GM21381 (cell line): ENCODE data around the gene MYO15B.

Source experiments
- ATAC-seq: cut with Tn5 transposase; IDR thresholded peaks from one replicate; pipeline ENCODE4 v1.9.1; 2021; ENCODE audit warnings: mild to moderate bottlenecking, moderate library complexity; ENCODE audit not compliant: unreplicated experiment

Gene MYO15B

GRCh38 chr17:75622771-75623273 lies 35.2 kb downstream of the MYO15B start:
- no peak for ATAC-seq

GRCh38 chr17:75623386-75623785 lies 35.8 kb downstream of the MYO15B start:
- ATAC-seq: no peak

GRCh38 chr17:75624021-75624420 lies 36.4 kb downstream of the MYO15B start:
- no peak for ATAC-seq

- ATAC-seq: no peak
Measured at GRCh38 chr17:75624714-75625345, 37.2 kb downstream of the MYO15B start.

- no peak for ATAC-seq
Measured at GRCh38 chr17:75625813-75626486, 38.4 kb downstream of the MYO15B start.

GRCh38 chr17:75626496-75627038 lies 39.0 kb downstream of the MYO15B start:
- no peak for ATAC-seq

GRCh38 chr17:75627094-75627493 lies 39.5 kb downstream of the MYO15B start:
- no peak for ATAC-seq

- no peak for ATAC-seq
Measured at GRCh38 chr17:75628425-75628824, 40.8 kb downstream of the MYO15B start.

GRCh38 chr17:75629157-75629556 lies 41.6 kb downstream of the MYO15B start:
- no peak for ATAC-seq

- no peak for ATAC-seq
Measured at GRCh38 chr17:75630071-75630917, 42.7 kb downstream of the MYO15B start.

- ATAC-seq: no peak
Measured at GRCh38 chr17:75631353-75631752, 43.8 kb downstream of the MYO15B start.

- no peak for ATAC-seq
Measured at GRCh38 chr17:75632428-75632827, 44.8 kb downstream of the MYO15B start.

GRCh38 chr17:75632863-75633485 lies 45.4 kb downstream of the MYO15B start, which contains the start of gene SMIM5:
TSS of gene SMIM5 (plus strand) at chr17:75633434. CDS start at chr17:75640202, 6,768 bp downstream.
- no peak for ATAC-seq

GRCh38 chr17:75633486-75634375 lies 46.1 kb downstream of the MYO15B start:
- ATAC-seq: no peak

- ATAC-seq: no peak
Measured at GRCh38 chr17:75634376-75634740, 46.8 kb downstream of the MYO15B start.

- ATAC-seq: no peak
Measured at GRCh38 chr17:75634754-75635609, 47.4 kb downstream of the MYO15B start.

- no peak for ATAC-seq
Measured at GRCh38 chr17:75635610-75636202, 48.1 kb downstream of the MYO15B start.

- ATAC-seq: no peak
Measured at GRCh38 chr17:75636381-75637142, 49.0 kb downstream of the MYO15B start.
